ENCODE measurements around the gene VOPP1. TPM values are rescaled to one million over a fixed set of nuclear protein-coding genes. Genes with fewer than 3 reads are reported as not detected.

VOPP1 gene
- total RNA-seq, 1 experiment from 2014 or later = 13.3 TPM

GRCh38 chr7:55534916-55535590 is 37.2 kb downstream of the VOPP1 start:
- no peak for DNase-seq (ENCODE audit: extremely low read depth, low read depth)

DNA sequence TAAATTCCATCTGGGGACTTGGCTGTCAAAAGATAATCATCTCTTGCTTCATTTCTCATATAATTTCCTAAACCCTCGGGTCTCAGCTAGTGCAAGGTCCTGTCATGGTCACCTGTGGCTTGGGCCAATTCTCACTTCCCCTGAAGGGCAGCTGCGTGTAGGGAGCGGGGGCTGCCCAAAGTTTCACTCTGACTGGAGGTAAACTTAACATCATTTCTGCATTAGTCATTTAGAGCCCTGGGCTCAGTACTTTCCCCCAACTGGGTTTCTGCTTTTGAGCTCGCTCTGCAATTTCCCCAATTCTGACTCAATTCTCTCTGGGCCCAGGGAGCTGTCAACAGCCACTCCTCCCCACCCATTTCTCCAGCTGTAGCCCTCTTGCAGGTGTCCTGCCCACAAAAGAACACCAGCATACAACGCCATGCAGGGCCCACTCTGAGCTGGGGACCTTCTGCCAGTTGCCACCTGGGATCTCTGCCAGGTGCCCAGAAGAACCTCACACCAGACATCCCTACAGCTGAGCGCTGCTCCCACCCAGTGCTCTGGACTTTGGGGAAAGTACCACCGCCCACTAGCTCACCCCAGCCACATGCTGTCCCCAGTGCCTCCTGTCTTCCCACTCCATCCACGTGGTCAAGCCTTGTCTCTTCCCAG is 37.9 kb downstream of the VOPP1 start:
- DNase-seq (ENCODE audit: extremely low read depth, low read depth) = no peak

DNA sequence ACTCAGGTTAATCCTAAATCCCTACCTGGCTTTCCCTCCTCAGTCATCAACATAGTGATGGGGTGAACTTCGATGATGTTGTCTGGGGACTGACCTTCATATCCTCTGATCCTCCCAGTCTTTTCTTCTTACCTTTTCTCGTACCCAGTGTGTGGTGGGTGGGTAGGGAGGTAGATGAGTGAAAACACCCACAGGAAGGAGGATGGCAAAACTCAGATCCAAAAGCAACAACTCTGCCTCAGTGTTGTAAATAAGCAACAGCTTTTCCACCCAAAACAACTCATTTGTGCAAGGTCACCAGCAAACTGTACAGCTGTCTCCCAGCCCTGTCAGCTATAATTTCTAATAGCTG is 38.6 kb downstream of the VOPP1 start:
- DNase-seq (ENCODE audit: extremely low read depth, low read depth) = no peak

- DNase-seq (ENCODE audit: extremely low read depth, low read depth) = no peak
These were observed 39.1 kb downstream of the VOPP1 start for GRCh38 chr7:55533050-55533728.

GRCh38 chr7:55532150-55532917 is 40.0 kb downstream of the VOPP1 start:
- DNase-seq (ENCODE audit: extremely low read depth, low read depth) = no peak

- DNase-seq (ENCODE audit: extremely low read depth, low read depth) = no peak
These were observed 40.8 kb downstream of the VOPP1 start for GRCh38 chr7:55531536-55531935.

GRCh38 chr7:55527307-55527706 is 45.0 kb downstream of the VOPP1 start:
- no peak for DNase-seq (ENCODE audit: extremely low read depth, low read depth)

DNA sequence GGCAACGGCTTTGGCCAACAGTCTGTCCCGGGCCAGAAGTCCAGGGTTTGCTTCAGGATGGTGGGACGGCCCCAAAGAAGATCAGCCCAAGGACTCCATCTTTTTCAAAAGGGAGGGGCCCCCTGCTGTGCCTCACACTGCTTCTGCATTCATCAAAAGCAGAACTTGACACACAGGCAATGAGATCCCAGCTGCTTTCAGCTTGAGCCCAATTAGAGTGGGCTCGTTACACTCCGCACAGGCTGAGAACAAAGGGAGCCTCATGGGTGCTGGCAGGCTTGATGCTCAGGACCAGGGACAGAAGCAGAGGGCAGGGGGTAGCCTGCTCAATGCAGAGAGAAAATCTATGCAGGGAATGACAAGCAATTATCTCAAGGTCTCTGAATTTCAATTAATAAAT is 45.5 kb downstream of the VOPP1 start:
- DNase-seq (ENCODE audit: extremely low read depth, low read depth) = no peak

DNA sequence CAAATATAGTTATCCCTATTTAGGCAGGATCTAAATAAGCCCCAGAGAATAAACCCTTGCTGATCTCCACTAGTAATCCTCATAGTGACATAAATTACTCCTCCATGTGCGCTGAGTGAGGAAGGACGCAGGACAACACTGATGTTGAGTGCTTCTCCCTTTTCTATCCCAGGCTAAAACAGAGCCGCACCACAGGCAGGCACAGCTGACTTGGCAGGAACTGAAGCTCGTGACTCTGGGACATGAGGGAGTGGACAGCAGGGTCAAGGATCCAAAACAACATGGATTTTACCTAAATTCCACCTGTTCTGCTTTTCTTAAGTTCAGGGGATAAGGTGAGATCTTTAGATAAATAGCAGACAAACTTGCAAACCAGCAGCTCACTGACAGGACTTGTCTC is 46.0 kb downstream of the VOPP1 start:
- DNase-seq (ENCODE audit: extremely low read depth, low read depth) = no peak

DNA sequence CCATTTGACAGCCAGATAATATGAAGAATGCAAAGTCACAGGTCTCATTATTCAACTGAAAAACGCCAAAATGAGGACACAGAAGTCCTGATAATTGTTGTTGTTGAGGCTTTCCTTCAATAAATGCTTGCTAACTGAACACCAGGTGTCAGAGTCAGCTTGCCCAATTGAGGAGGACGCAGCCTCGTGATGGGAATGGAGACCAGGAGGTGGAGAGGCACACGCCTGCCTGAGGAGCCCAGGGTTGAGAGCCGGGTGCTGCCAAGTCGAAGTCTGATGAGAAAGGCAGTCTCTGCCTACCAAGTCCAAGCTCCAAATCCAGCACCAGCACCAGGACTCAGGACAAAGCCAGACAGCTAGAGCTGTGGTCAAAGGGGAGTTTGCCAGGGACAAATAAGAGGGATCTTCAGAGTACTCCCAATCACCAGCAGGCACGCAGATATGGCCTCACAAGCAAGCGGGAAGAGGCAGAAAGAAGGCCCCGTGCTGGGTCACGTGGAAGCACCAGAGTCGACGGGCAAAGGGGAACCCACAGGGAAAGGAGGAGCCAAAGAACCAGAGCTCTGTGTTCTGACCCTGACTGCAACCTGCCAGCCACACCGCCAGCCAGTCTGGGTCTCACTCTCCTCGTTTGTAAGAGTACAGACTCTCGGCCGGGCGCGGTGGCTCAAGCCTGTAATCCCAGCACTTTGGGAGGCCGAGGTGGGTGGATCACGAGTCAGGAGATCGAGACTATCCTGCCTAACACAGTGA is 47.6 kb downstream of the VOPP1 start:
- no peak for DNase-seq (ENCODE audit: extremely low read depth, low read depth)

GRCh38 chr7:55523366-55523765 is 48.9 kb downstream of the VOPP1 start:
- DNase-seq (ENCODE audit: extremely low read depth, low read depth) = no peak

DNA sequence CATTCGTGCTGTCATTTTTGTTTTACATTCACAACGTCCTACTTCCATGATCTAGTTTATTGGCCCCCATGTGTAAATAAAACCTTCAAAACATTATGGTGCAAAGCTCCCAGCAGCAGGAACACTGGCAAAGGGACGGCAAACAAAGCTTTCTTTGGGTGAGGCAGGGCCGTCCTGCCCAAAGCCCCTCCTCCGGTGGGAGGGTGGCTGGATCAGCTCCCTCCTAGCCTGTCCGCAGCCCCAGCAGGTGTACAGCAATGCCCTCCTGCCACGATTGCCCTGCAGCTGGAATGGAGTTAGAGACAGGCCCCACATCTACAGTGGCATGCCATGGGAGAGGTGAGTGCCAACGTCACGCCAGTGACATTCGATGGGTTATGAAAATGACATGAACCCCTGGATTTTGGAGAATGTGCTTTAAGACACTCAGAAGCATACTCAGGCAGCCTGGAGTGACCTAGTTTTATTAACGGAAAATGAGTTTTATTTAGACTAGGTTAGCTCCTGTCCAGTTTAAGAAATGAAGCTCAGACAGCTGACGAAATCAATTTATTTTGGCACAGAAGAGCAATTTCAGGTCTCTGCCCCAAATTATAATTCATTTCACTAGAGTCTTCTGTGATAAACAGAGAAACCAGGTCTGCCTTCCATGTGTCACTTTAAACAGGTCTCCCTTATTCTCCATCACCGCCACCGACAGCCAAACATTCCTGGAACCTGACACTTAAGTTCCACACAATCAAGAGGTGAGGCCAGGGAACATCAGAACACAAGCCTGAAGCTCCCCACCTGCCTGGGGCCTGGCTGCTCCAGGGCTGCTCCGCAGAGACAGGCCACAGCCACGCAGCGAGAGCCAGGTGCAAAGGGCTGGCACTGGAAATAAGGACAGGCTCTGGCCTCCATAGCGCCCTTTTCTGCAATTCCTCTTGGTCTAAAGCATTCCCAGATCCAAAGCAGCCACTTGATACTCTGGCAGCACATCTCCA is 50.1 kb downstream of the VOPP1 start:
- no peak for DNase-seq (ENCODE audit: extremely low read depth, low read depth)

- DNase-seq (ENCODE audit: extremely low read depth, low read depth) = no peak
These were observed 50.8 kb downstream of the VOPP1 start for GRCh38 chr7:55521512-55521911.

- DNase-seq (ENCODE audit: extremely low read depth, low read depth) = no peak
These were observed 51.7 kb downstream of the VOPP1 start for GRCh38 chr7:55520426-55521140.

DNA sequence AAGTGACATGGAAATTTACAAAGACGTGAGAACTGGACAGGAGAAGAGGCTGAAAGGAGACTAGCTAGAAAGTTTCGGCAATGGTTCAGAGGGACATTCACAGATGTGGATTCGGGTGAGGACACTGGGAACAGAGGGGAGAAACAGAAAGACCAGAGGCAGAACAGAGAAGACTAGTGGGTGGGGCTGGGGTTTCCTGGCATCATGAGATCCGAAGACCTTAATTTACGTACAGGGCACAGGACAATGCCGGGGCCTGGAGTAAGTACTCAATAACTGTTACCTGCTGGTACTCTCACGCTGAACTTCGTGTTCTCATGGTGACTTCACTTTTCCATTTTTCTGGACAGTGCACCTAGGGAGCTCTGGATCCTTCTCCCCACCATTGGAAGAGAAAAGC is 53.5 kb downstream of the VOPP1 start:
- DNase-seq (ENCODE audit: extremely low read depth, low read depth) = no peak

GRCh38 chr7:55517936-55518689 is 54.2 kb downstream of the VOPP1 start:
- DNase-seq (ENCODE audit: extremely low read depth, low read depth) = no peak

DNA sequence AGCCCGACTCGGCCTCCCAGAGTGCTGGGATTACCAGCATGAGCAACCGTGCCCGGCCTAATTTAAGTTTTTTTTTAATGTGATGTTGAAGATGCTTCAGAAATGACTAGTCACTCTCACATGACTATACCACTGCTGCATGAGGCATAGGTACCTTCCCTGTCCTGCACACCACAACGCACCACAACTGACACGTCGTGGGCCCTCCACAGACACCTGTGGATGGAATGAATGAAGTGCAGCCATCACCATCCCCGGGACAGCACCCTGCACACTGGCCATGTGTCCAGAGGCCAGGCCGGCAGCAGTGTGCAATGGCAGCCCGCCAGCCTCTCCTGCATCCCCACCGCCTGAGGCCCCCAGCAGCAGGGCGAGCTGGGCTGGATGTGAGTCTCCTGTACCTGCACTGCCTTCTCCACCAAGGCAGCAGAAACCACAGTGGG is 55.1 kb downstream of the VOPP1 start:
- no peak for DNase-seq (ENCODE audit: extremely low read depth, low read depth)

GRCh38 chr7:55516409-55516808 is 55.9 kb downstream of the VOPP1 start:
- DNase-seq (ENCODE audit: extremely low read depth, low read depth) = no peak
